Activated CD8-positive, alpha-beta T cell treated with anti-CD3 and anti-CD28 coated beads for 36 hours (primary cell): ENCODE data around the gene SNRK. TPM values are rescaled to one million over a fixed set of nuclear protein-coding genes. Genes with fewer than 3 reads are reported as not detected.

ENCODE experiments used
- ATAC-seq: fragments of 200-7000 bp; cut with Tn5 transposase; one replicate; pipeline ENCODE4 v1.10.0; 2021; ENCODE audit warnings: mild to moderate bottlenecking, moderate library complexity
- CTCF ChIA-PET: fragments of 350-600 bp; sonication (Branson Sonifier 250); formaldehyde crosslinking; loops from one replicate; lab custom pipeline; 2021; ENCODE audit warnings: antibody characterized with exemption; lab: Charles Lee
- POLR2A ChIA-PET: fragments of 350-600 bp; sonication (Branson Sonifier 250); formaldehyde crosslinking; loops from one replicate; lab custom pipeline; 2021; ENCODE audit warnings: antibody characterized with exemption; lab: Charles Lee
- DNase-seq: peaks from one replicate; pipeline ENCODE4 v3.0.0-alpha.2; 2020
- H3K27ac Mint-ChIP-seq: one replicate; pipeline ENCODE4 v1.8.0; 2021; ENCODE audit warnings: mild to moderate bottlenecking, mixed read lengths
- H3K27me3 Mint-ChIP-seq: one replicate; pipeline ENCODE4 v1.8.0; 2021; ENCODE audit warnings: mixed read lengths
- H3K36me3 Mint-ChIP-seq: one replicate; pipeline ENCODE4 v1.8.0; 2021; ENCODE audit warnings: low read depth, mixed read lengths
- H3K4me1 Mint-ChIP-seq: one replicate; pipeline ENCODE4 v1.8.0; 2021; ENCODE audit warnings: low read depth, mixed read lengths
- H3K4me3 Mint-ChIP-seq: one replicate; pipeline ENCODE4 v1.8.0; 2021; ENCODE audit warnings: mild to moderate bottlenecking, moderate library complexity, mixed read lengths
- H3K9me3 Mint-ChIP-seq: one replicate; pipeline ENCODE4 v1.8.0; 2021; ENCODE audit warnings: mixed read lengths
- CTCF ChIP-seq: fragments of 200-600 bp; IDR thresholded peaks from one replicate; pipeline ENCODE4 v1.8.0; 2022; ENCODE audit warnings: antibody characterized with exemption, mild to moderate bottlenecking
- intact Hi-C: fragments of 100-400 bp; cut with micrococcal nuclease; formaldehyde crosslinking; loops from one replicate; pipeline ENCODE4 v1.10.0; 2022
- total RNA-seq, 2 experiments: library from RNA; stranded (reverse); gene quantifications; one replicate each; pipeline ENCODE4 v1.2.3, GENCODE V29; 2021

SNRK gene
- total RNA-seq, 2 experiments from 2014 or later, result 28.9 to 29.2 TPM

- Mint-ChIP-seq H3K4me3 (no peak overlapping the region), H3K9me3 (no peaks in the 10 kb centered on the region), H3K36me3 (no peaks in the 10 kb centered on the region)
These were observed 19.3 kb upstream of the SNRK start for GRCh38 chr3:43266995-43267394.

GRCh38 chr3:43268636-43269035 is 17.7 kb upstream of the SNRK start:
- Mint-ChIP-seq H3K27ac (no peak overlapping the region), H3K4me1 (peaks cover 4% of the 10 kb centered on the region), H3K36me3 (no peaks in the 10 kb centered on the region), H3K9me3 (no peaks in the 10 kb centered on the region), H3K27me3 (no peaks in the 10 kb centered on the region), H3K4me3 (no peak overlapping the region)
- intact Hi-C loops, result no loop called here
- TF ChIP-seq CTCF, result no peak
- ATAC-seq, result peak; percentile 58
- peak; percentile 28 for DNase-seq
- POLR2A ChIA-PET, result no interaction called here
- CTCF ChIA-PET, result interaction anchor here (1.1 kb wide), 1 partner anchor 14 kb away, joined by 3 read pairs; no protein-coding TSS in a partner anchor

More at GRCh38 chr3:43266995-43267394, 19.3 kb upstream of the SNRK start:
- DNase-seq (no peak), ATAC-seq (no peak)
- intact Hi-C loops, result no loop called here
- Mint-ChIP-seq H3K27ac (no peak overlapping the region), H3K27me3 (no peaks in the 10 kb centered on the region), H3K4me1 (peaks cover 11% of the 10 kb centered on the region)
- TF ChIP-seq CTCF, result no peak
- CTCF ChIA-PET, result interaction anchor here (0.9 to 1.4 kb wide), 3 partner anchors 10 to 305 kb away, joined by 3 to 4 read pairs (median 4); no protein-coding TSS in a partner anchor
- POLR2A ChIA-PET, result interaction anchor here (0.6 kb wide), 1 partner anchor 472 kb away, joined by 3 read pairs; no protein-coding TSS in a partner anchor

- H3K27me3 Mint-ChIP-seq, result no peaks in the 10 kb centered on the region
- no peak overlapping the region for H3K27ac Mint-ChIP-seq
- no peaks in the 10 kb centered on the region for H3K36me3 Mint-ChIP-seq
- peaks cover 4% of the 10 kb centered on the region for H3K4me1 Mint-ChIP-seq
- no peaks in the 10 kb centered on the region for H3K9me3 Mint-ChIP-seq
- ChIA-PET CTCF (interaction anchor here (1.2 kb wide), 1 partner anchor 46 kb away, joined by 4 read pairs; no protein-coding TSS in a partner anchor), POLR2A (interaction anchor here (1.2 kb wide), 1 partner anchor 10 kb away, joined by 3 read pairs; no protein-coding TSS in a partner anchor)
- intact Hi-C loops, result no loop called here
- H3K4me3 Mint-ChIP-seq, result no peak overlapping the region
- DNase-seq (no peak), ATAC-seq (no peak)
- no peak for TF ChIP-seq CTCF
These were observed 16.3 kb upstream of the SNRK start for GRCh38 chr3:43270078-43270477.

- ATAC-seq (no peak), DNase-seq (no peak)
- Mint-ChIP-seq H3K27me3 (no peaks in the 10 kb centered on the region), H3K4me1 (peaks cover 8% of the 10 kb centered on the region), H3K9me3 (no peaks in the 10 kb centered on the region), H3K27ac (no peak overlapping the region), H3K36me3 (no peaks in the 10 kb centered on the region), H3K4me3 (no peak overlapping the region)
- ChIA-PET POLR2A (no interaction called here), CTCF (interaction anchor here (1.0 kb wide), 1 partner anchor 112 kb away, joined by 4 read pairs; no protein-coding TSS in a partner anchor)
- intact Hi-C loops, result no loop called here
- no peak for TF ChIP-seq CTCF
These were observed 12.9 kb upstream of the SNRK start for GRCh38 chr3:43273416-43273815.

GRCh38 chr3:43279082-43279481 is 7.3 kb upstream of the SNRK start:
- Mint-ChIP-seq H3K27ac (no peak overlapping the region), H3K4me1 (peaks cover 14% of the 10 kb centered on the region), H3K9me3 (no peaks in the 10 kb centered on the region), H3K36me3 (no peaks in the 10 kb centered on the region), H3K4me3 (no peak overlapping the region), H3K27me3 (no peaks in the 10 kb centered on the region)
- intact Hi-C loops, result no loop called here
- ChIA-PET POLR2A (no interaction called here), CTCF (interaction anchor here (0.8 kb wide), 1 partner anchor 96 kb away, joined by 3 read pairs; no protein-coding TSS in a partner anchor)
- no peak for DNase-seq
- TF ChIP-seq CTCF, result no peak
- ATAC-seq, result peak; percentile 30
